GM19324 (cell line): ENCODE results near the gene LIPI.
"Not testable (repeated sequence)": the region's sequence is repeated elsewhere in the genome, so short reads cannot be mapped to it uniquely, and the experiment has no call there.

ENCODE experiments used
- ATAC-seq: cut with Tn5 transposase; IDR thresholded peaks from one replicate; pipeline ENCODE4 v1.9.1; 2021; ENCODE audit warnings: mild to moderate bottlenecking, moderate library complexity; ENCODE audit not compliant: unreplicated experiment, low FRiP score

Gene LIPI

DNA sequence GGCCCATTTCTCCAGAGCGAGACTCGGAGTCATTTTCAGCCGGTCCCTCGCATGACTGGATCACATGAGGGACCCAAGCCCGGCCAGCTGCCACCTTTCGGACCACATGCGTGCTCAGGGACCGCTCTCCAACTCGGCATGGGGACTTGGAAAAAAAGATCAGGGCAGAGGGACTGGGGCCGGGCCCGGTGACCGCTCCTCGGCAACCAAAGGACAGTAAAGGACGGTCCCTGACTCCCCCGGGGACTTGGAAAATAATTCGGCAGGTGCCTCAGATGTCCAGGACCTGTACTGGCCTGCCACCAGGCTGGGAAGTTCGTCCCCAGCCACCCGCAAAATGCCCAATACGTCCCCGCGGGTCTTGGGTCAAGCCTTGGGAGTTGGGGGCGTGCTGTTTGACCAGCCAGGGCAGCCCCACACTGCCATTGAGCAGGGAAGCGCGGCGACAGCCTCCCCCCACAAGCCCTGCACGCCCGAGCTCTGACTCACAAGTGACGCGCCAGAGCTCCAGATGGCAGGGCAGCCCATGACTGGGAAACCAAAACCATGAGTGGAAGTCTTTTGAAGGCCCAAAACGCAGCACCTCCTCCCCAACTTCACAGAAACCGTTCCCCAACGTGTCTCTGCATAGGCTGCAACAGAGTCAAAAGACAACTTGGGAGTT lies 134.5 kb downstream of the LIPI start:
- no peak for ATAC-seq

DNA sequence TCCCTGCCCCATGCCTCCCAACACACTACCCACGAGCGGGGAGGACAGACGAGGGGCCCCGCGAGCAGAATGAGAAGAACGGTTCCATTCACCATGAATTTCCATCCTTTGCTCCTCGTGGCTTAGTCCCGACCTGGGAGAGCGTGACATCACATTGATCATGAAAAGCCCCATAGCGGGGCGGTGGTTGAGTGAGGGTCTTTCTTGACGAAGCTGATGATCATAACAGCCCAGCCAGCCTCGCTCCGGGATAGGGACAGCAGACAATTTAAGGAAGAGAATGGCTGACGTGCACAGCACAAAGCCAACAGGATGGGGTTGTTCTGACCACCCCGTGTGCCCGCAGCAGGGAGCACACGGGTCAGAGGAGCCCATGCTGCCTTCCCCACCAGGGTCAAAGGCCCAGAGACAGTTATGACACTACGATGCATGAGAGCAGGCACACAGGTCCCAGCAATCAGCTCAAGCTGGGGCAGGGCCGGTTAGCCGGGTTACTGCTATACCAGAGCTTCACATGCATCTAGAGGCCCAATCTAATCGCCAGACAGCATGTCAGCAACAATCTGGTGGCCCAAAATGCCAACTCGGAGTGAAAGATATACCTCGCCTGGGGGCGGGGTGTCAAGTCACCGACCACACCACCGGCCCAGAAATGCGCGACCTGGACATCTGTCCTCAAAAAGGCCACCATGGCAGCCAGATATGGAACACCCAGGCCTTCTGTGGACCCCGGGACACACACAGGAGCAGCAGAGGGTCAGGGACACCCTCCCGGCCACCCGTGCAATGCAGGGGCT lies 135.2 kb downstream of the LIPI start:
- ATAC-seq: no peak

DNA sequence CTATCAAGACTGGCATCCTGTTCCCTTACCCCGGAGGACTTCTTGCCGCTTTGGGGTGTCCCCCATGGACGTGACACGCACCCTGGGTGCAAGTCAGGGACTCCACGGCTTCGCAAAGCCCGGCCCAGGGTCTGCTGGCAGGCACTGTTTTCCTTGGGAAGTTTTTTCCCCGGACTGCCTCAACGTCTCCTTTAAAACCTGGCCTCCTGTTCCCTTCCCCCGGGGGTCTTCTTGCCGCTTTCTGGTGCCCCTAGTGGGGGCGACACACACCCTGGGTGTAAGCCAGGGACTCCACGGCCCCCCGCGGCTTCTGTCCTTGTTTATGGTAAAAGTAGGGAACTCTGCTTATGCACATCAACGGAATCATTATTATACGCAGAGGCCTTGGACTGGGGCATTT lies 136.6 kb downstream of the LIPI start:
- ATAC-seq: no peak

DNA sequence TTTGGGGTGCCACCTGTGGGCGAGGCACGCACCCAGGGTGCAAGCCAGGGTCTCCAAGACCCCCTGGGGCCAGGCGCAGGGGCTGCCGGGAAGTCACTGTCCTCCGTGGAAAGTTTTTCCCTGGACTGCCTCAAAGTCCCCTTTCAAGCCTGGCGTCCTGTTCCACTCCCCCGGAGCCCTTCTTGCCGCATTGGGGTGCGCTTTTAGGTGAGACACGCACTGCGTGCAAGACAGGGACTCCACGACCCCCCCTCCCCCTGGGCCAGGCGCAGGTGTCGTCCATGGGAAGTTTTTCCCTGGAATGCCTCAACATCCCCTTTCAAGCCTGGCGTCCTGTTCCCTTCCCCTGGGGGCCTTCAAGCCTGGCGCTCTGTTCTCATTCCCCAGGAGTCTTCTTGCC lies 137.1 kb downstream of the LIPI start:
- no peak for ATAC-seq

DNA sequence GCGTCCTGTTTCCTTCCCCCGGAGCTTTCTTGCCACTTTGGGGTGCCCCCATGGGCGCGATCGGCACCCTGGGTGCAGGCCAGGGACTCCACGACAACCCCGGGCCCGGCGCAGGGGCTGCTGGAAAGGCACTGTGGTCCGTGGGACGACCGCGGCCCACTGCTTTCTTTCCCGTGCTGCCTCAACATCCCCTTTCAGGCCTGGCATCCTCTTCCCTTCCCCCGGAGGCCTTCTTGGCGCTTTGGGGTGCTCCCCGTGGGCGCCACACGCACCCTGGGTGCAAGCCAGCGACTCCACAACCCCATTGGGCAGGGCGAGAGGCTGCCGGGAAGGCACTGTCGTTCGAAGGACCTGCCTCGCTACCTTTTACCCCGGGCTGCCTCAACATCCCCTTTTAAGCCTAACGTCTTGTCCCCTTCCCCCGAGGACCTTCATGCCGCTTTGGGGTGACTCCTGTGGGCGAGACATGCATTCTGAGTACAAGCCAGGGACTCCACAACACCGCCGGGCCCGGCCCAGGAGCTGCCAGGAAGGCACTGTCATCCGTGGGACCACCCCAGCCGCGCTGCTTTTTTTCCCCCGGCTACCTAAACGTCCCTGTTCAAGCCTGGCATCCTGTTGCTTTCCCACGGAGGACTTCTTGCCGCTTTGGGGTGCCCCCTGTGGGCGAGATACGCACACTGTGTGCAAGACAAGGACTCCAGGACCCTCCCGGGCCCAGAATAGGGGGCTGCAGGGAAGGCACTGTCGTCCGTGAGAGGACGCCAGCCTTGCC lies 137.8 kb downstream of the LIPI start:
- ATAC-seq: no peak

DNA sequence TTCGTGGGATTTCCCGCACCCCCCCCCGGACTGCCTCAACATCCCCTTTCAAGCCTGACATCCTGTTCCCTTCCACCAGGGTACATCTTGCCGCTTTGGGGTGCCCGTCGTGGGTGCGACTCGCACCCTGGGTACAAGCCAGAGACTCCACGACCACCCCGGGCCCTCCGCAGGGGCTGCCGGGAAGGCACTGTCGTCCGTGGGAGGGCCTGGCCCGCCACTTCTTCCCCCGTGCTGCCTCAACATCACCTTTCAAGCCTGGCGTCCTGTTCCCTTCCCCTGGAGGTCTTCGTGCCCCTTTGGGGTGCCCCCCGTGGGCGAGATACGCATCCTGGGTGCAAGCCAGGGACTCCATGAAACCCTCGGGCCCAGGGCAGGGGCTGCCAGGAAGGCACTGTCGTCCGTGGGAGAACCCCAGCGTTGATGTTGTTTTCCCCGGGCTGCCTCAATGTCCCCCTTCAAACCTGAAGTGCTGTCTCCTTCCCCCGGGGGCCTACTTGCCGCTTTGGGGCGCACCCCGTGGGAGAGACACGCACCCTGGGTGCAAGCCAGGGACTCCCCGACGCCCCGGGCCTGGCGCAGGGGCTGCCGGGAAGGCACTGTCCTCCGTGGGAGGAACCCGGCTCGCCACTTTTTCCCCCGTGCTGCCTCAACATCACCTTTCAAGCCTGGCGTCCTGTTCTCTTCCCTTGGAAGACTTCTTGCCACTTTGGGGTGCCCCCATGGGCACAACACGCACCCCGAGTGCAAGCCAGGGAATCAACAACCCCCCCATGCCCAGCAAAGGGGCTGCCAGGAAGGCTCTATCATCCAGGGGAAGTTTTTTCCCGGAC lies 138.6 kb downstream of the LIPI start:
- ATAC-seq: no peak

DNA sequence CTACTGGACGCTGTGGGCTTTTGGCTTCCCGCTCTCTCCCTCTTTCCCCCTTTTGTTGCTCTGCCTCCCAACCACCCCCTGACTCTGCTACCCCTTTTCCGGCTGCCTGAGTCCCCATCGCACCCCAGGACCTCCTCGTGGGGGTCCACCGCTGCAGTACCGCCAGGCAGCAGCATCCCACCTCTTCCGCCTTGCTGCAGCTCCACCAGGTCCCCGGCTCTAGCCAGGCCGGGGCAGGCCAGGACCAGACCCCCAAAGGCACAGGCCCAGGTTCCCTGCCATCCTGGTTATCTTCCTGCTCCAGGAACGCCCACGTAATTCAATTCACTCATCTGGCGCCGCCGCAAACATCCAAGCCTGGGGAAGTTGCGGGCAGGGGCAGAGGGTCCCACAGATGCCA lies 139.8 kb downstream of the LIPI start:
- ATAC-seq: no peak

DNA sequence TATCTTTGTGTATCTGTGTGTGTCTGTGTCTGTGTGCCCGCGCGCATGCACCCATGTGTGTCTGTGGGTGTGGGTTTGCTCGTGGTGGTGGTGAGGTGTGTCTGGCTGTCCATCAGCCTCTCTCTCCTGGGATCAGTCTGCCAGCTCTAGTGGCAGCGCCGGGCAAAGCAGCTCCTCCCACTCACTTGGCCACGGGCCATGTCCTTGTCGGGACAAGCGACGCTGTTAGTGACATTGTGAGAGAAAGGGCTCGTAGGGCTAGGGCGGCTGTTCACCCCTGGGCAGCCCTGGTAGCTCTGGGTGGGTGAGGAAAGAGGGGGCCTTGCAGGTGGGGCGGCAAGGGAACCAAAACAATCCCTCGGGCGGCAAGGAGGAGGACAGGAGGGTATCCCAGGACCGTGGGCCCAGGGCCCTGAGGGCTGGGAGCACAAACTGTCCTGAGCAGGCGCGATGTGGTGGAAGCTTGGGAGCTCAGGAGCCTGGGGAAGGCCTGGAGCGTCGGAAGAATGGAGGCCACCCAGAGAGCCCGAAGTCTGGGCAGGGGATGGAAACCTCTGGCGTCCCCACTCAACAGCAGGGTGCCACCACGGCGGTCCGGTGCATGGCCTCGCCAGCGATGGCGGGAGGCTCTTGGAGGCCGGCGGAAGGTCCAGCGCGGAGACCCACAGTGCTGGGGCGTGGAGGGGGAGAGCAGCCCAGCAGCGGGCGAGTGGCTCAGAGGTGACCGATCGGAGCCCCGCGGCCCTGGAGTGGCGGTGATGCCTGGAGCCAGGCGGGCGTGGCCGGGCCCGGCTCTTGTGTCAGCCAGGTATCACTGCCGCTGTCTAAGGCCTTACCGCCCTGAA lies 140.5 kb downstream of the LIPI start:
- no peak for ATAC-seq

DNA sequence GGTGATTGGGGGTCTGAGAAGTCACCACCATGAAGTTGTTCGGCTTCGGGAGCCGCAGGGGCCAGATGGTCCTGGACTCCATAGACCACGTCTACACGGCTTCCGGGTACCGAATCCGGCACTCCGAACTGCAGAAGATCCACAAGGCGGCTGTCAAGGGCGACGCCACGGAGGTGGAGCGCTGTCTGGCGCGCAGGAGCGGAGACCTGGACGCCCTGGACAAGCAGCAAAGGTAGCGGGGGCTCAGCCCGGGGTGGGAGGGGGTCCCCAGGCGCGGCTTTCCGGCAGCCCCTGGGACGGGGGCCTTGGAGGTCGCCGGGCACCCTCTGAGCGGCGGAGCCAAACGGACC lies 146.5 kb downstream of the LIPI start:
- no peak for ATAC-seq

DNA sequence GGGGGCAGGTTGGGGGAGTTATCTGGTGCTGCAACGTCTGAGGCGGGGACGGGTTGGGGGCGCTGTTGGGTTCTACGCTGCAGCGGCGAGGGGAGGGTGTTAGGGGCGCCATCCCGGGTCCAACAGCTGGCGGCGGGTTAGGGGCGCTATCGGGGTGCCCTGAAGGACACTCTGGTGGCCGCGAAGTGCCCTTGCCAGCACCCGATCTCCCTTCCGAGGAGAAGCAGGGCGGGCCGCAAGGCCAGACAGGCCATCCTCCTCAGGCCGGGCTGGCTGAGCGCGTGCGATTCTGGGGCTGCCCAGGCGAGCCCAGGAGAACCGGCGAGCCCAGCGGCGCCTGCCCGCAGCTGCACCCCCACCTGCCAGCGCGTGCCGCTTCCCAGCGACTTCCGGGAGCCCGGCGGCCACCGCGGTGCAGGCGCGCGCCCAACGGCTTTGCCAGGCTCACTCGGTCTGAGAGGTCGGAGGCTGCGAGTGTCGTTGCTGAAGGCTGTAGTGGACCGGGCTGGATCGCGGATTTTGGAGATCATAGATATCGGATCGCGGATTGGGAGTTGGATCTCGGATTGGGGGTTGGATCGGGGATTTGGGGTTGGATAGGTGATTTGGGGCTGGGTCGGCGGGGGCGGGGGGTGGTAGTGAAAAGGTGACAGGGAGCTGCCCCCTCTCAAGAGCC lies 147.0 kb downstream of the LIPI start:
- ATAC-seq: not testable (repeated sequence)

DNA sequence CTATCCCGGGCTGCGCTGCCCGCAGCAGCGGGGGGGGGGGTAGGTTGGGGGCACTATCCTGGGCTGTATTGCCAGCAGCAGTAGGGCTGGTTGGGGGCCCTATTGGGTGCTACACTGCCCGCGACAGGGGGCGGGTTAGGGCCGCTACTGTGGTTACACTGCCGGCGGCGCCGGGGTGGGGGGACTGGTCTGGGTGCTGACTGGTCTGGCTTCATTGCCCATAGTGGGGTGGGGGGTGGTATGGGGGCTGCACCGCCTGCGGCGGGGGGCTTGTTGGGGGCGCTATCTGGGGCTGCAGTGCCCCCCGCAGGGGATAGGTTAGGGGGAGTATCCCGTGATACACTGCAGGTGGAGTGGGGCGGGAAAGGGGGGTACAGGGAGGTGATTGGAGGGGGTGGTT lies 148.1 kb downstream of the LIPI start:
- not testable (repeated sequence) for ATAC-seq

DNA sequence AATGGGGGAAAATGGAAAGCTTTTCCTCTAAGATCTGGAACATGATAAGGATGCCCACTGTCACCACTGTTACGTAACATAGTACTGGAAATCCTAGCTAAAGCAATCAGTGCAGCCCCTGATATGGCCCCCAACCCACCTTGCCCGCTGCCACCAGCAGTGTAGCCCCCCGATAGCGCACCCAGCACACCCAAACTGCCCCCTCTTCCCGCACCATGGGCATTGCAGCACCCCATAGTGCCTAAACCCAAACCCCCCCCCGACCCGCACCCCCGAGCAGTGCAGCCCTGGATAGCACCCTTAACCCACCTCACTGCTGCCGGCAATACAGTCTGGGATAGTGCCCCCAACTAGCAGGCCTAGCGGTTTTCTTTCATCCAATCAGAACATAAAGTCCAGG lies 148.9 kb downstream of the LIPI start:
- ATAC-seq: not testable (repeated sequence)

DNA sequence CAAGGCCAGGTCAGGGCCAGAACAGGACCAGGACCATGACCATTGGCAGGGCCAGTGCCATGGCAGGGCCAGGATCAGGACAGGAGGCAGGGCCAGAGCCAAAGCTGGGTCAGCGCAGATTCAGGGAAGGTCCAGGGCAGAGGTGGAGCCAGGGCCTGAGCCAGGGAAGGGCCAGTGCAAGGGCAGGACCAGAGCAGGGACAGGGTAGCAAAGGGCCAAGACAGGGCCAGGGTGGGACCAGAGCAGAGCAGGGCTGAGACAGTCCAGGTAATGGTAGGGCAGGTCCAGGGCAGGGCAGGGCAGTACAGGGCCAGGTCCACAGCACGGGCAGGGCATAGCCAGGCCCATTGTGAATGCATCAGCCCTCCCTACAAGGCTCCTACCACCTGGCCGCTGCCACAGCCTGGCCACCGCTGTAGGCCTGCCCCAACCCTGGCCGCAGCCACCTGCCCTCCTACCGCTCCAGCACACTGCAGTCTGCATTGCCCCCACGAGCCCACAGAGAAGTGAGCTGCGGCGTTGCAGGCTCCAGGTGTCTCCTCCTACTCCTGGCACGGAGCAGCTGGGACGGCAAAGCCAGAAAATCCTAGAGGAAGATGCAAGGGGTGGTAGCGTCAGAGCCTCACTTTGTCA lies 151.6 kb downstream of the LIPI start:
- not testable (repeated sequence) for ATAC-seq
